WERI-Rb-1 (cell line): Measurements from ENCODE around the gene CEACAM18.
"Not testable (repeated sequence)": the region's sequence is repeated elsewhere in the genome, so short reads cannot be mapped to it uniquely, and the experiment has no call there.

ENCODE experiments used
- DNase-seq: peaks from one replicate; pipeline ENCODE4 v3.0.0-alpha.2; 2020
- H3K27ac ChIP-seq: fragments of 250-450 bp; sonication (Bioruptor Pico); 2 replicates; pipeline ENCODE4 v1.5.1; 2020; ENCODE audit warnings: mild to moderate bottlenecking, moderate library complexity
- H3K27me3 ChIP-seq: fragments of 250-450 bp; sonication (Bioruptor Pico); 2 replicates; pipeline ENCODE4 v1.5.1; 2021; ENCODE audit warnings: mild to moderate bottlenecking, low read depth, moderate library complexity; ENCODE audit not compliant: insufficient read depth, severe bottlenecking
- H3K36me3 ChIP-seq: fragments of 250-450 bp; sonication (Bioruptor Pico); 2 replicates; pipeline ENCODE4 v1.5.1; 2020; ENCODE audit warnings: mild to moderate bottlenecking, moderate library complexity
- H3K4me3 ChIP-seq: 2 replicates; pipeline ENCODE4 v1.5.1; 2011; ENCODE audit warnings: low read depth, mild to moderate bottlenecking, control low read depth, low read length
- H3K9me3 ChIP-seq: fragments of 250-450 bp; sonication (Bioruptor Pico); 2 replicates; pipeline ENCODE4 v1.5.1; 2021; ENCODE audit warnings: mild to moderate bottlenecking, moderate library complexity; ENCODE audit not compliant: severe bottlenecking
- CTCF ChIP-seq: IDR thresholded peaks from 2 replicates; pipeline ENCODE4 v1.5.1; 2011; ENCODE audit warnings: low read depth, mild to moderate bottlenecking, control low read depth, inconsistent platforms, low read length

The CEACAM18 gene

GRCh38 chr19:51458899-51459505 is 19.3 kb upstream of the CEACAM18 start:
- Histone ChIP-seq H3K9me3 (peaks cover 9% of the 10 kb centered on the region), H3K27me3 (peaks cover 78% of the 10 kb centered on the region), H3K36me3 (no peaks in the 10 kb centered on the region), H3K27ac (no peak overlapping the region), H3K4me3 (no peak overlapping the region)
- no peak for DNase-seq
- TF ChIP-seq CTCF, result no peak

- no peak for DNase-seq
- Histone ChIP-seq H3K27ac (no peak overlapping the region), H3K27me3 (peaks cover 79% of the 10 kb centered on the region), H3K36me3 (no peaks in the 10 kb centered on the region), H3K4me3 (peak overlapping the region; percentile 22; the same call in 1 of the 2 replicates), H3K9me3 (peaks cover 9% of the 10 kb centered on the region)
- no peak for TF ChIP-seq CTCF
Measured at GRCh38 chr19:51460164-51460992, 18.0 kb upstream of the CEACAM18 start.

GRCh38 chr19:51461723-51462161 is 16.6 kb upstream of the CEACAM18 start:
- no peak for DNase-seq
- H3K4me3 ChIP-seq, result no peak overlapping the region
- H3K36me3 ChIP-seq, result no peaks in the 10 kb centered on the region
- TF ChIP-seq CTCF, result no peak
- peaks cover 6% of the 10 kb centered on the region for H3K9me3 ChIP-seq
- peaks cover 85% of the 10 kb centered on the region for H3K27me3 ChIP-seq
- H3K27ac ChIP-seq, result no peak overlapping the region

- TF ChIP-seq CTCF, result no peak
- Histone ChIP-seq H3K9me3 (peaks cover 6% of the 10 kb centered on the region), H3K27ac (no peak overlapping the region), H3K36me3 (no peaks in the 10 kb centered on the region), H3K4me3 (no peak overlapping the region), H3K27me3 (peaks cover 85% of the 10 kb centered on the region)
- DNase-seq, result no peak
Measured at GRCh38 chr19:51462276-51462675, 16.1 kb upstream of the CEACAM18 start.

- TF ChIP-seq CTCF, result no peak
- Histone ChIP-seq H3K36me3 (no peaks in the 10 kb centered on the region), H3K27me3 (peaks cover 85% of the 10 kb centered on the region), H3K9me3 (peaks cover 6% of the 10 kb centered on the region), H3K4me3 (no peak overlapping the region), H3K27ac (no peak overlapping the region)
- no peak for DNase-seq
Measured at GRCh38 chr19:51462681-51463080, 15.7 kb upstream of the CEACAM18 start.

GRCh38 chr19:51463976-51464581 is 14.3 kb upstream of the CEACAM18 start:
- not testable (repeated sequence) for H3K27ac ChIP-seq, H3K4me3 ChIP-seq, DNase-seq, H3K9me3 ChIP-seq, H3K36me3 ChIP-seq
- peaks cover 85% of the 10 kb centered on the region for H3K27me3 ChIP-seq
